NCI-H748 (cell line): Measurements from ENCODE around the gene INPP5D.
"Not testable (repeated sequence)": the region's sequence is repeated elsewhere in the genome, so short reads cannot be mapped to it uniquely, and the experiment has no call there.

ENCODE experiments used
- DNase-seq: peaks from one replicate; lab custom pipeline; 2025; ENCODE audit not compliant: unreplicated experiment; lab: John Stamatoyannopoulos, UW

Gene INPP5D

DNA sequence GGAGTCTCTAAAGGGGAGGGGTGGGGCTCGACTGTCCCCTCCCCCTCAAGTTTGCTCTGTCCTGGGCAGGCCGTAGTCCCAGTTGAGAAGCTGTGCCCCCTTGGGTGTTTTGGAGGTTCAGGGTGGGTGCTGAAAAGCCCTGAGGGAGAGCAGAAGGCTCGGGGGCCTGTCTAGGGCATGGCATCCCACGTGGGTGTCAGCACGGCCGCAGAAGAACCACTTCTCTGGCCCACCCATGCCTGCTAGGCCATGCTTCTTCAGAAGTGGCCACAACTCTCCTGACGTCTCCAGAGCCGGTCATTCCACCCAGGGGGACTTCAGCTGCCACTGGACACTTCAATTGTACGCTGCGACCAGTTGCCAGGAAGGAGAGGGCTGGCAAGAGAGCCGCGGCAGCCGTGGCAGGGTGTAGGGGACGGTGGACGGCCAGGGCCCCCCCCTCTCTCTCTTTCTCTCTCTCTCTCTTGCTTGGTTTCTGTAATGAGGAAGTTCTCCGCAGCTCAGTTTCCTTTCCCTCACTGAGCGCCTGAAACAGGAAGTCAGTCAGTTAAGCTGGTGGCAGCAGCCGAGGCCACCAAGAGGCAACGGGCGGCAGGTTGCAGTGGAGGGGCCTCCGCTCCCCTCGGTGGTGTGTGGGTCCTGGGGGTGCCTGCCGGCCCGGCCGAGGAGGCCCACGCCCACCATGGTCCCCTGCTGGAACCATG lies at the start of gene INPP5D:
Gene INPP5D (plus strand): TSS at position 546 of the 704 bp plus-strand sequence. CDS start 137 bp downstream, at position 683.
- no peak for DNase-seq

DNA sequence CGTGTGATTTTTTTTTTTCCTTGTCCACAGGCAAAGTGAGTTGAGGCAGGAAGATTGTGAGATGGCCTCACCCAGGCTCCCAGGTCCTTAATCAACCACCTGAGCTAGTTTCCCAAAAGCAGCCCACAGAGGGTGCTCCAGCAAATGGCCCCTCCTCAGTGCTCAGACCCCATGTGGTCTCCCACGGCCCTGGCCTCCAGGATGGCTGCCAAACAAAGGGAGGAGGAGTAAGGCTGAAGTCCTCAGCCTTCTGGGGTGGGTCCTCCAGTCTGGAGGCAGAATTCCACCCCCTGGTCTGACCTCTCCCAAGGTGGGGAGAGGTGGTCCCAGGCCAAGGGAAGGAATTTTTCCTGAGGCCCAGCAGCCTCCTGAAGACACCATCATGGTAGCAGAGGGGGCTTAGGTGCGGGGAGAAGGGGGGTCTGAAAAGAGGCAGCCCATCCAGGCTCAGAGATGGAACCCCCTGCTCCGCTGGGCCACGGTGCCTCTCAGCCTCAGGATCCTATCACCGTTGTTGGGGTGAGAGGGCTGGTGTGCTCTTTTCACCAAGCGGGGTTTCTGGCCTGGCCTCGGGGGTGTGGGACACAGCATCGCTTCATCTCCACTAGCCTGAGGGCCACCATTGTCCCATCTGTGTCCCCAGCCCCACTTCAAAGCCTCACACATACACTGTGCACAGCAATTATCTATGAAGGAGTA lies 49.4 kb upstream of the INPP5D start:
- DNase-seq: no peak

DNA sequence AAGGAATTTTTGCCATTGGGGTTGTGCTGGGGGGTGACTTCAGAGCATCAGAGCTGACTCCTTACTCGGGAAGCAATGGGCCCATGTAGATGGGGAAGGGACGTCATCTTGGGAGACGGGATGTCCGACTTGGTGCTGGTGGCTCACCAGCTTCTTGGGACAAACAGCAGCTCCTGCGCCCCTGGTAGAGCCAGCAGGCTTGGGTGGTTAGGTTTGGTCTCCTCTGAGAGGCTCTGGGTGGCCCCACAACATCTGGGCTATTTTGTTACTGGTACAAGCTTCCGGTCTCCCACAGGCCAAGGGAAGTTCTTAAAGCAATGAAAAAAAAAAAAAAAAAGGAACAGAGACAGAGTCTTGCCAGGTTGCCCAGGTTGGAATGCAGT lies 48.9 kb upstream of the INPP5D start:
- no peak for DNase-seq

DNA sequence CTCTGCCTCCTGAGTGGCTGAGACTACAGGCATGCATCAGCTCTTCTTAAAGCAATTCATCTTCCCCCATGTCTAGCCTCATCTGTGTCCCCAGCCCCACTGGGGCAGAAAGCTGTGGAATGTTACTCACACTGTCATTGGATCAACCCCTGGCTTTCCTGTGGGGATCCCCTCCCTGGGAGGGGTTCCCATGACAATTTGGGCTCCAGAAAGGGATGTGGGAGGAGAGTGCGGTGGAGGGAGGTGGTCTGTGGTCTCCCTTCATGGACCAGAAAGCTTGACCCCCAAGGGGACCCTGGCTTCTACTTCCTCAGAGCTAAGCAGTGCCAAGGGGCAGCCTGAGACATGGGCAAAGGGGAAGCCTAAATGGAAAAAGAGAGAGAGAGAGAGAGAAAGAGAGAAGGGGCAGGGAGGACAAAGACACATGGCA lies 48.4 kb upstream of the INPP5D start:
- DNase-seq: no peak

DNA sequence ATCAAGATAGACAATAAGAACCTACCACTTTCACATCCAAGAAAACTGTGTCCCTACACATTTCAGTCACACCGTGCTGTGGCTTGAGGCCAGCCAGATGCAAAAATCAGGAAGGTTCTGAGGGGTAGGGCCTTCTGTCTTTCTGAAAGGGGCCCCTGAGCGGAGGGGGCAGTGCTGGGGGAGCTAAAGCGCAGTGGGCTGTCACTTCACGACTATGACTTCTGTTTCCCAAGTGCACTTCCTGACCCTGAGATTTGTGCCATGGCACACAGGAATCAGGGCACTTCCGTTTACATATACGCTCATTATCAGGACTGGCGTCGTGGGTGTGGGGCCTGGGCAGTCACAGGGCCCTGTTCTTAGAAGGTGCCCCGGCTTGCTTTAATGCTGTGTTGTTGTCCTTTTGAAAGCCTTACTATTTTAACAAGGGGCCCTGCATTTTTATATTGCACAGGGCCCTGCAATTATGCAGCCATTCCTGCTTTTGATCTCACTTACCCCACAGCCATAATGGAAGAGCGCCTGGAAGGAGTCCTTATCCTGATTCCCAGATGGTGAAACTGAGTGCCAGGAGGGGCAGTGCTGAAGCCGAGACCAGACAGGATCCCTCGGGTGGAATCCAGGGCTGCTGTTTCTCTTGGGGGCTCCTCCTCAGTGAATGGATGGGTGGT lies 47.7 kb upstream of the INPP5D start:
- DNase-seq: no peak

DNA sequence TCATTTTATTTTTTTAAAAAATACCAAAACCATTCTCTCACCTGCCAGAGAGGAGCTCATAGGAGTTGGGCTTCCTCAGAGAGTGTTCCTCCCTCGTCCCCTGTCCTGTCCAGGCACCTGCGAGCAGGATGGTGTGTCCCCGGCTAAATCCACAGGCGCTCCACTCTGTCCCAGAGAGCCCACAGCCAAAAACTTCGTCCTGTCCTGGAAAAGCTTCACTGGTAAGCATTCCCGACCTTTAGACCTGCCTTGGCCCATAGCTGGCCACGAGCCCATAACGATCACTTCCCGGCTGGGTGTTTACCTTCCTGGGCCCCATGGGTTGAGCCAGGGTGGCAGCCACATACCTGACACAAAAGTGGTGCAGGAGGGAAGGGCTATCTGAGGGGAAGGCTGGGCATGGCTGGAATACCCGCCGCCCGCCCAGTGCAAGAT lies 47.1 kb upstream of the INPP5D start, which contains the start of gene NGEF:
Gene NGEF (minus strand): TSS at position 230 of the 435 bp plus-strand sequence. CDS start 38,366 bp downstream, outside the sequence.
- no peak for DNase-seq

DNA sequence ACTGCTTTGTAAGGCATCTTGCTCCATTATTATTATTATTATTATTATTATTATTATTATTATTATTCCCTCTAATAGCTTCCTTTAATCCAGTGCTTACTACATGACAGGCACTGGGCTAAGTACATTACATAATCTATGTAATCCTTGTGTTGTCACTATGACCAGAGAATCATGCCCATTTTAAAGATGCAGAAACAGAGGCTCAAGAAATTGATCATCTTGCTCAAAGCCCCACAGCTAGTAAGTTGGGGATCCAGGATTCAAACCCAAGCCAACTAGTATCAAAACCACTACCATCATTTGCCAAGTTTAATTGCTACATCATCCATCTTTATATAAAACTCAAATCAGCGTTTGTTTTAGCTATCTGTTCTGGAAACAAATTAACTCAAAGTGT lies 46.5 kb upstream of the INPP5D start:
- no peak for DNase-seq

DNA sequence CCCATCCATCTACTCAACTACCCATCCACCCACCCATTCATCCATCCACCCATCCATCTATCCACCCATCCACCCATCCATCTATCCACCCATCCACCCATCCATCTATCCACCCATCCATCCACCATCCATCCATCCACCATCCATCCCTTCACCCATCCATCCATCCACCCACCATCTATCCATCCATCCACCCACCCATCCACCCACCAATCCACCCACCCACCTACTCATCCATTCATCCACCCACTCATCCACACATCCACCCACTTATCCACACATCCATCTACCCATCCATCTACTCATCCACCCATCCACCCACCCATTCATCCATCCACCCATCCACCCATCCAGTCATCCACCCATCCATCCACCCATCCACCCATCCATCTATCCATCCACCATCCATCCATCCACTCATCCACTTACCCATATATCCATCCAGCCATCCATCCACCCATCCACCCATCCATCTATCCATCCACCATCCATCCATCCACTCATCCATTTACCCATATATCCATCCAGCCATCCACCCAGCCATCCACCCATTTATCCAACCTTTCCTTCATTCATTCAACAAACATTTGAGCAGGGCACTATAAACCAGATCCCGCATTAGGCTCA lies 45.0 kb upstream of the INPP5D start:
- no peak for DNase-seq

DNA sequence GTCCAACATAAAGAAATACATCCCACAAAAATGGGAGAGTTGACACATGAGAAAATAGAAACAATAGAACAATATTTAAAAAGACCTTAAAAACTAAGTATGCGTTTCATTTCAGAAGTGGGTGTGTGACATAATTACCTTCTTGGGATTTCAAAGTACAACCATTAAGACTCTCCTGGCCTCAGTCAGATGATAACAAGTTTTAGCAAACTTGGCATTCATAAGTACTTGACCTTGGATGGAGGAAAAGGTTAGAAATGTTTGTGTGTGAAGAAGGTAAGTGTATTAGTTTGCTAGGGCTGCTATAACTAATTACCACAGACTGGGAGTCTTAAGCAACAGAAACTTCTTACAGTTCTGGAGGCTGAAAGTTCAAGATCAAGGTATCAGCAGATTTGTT lies 42.2 kb upstream of the INPP5D start:
- no peak for DNase-seq

DNA sequence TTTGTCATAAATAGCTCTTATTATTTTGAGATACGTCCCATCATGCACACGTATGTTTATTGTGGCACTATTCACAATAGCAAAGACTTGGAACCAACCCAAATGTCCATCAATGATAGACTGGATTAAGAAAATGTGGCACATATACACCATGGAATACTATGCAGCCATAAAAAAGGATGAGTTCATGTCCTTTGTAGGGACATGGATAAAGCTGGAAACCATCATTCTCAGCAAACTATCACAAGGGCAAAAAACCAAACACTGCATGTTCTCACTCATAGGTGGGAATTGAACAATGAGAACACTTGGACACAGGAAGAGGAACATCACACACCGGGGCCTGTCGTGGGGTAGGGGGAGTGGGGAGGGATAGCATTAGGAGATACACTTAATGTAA lies 40.5 kb upstream of the INPP5D start:
- DNase-seq: not testable (repeated sequence)

DNA sequence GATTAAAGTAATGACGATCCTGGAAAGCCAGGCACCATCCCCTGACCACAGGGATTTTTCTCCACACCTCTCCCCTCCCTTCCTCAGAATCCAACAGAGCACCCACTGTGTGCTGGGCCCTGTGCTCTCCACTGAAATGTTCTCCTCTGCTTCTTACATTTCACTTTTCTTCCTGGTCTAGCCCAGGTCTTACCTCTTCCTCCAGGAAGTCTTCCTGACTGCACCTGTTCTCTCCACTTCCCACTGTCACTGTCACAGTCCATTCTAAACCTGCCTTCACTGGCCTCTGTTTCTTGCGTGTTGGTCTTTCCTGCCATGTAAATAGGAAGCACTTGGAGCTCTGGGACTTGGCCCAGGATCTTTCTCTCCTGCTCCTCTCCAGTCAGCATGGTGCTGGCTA lies 39.7 kb upstream of the INPP5D start:
- no peak for DNase-seq

DNA sequence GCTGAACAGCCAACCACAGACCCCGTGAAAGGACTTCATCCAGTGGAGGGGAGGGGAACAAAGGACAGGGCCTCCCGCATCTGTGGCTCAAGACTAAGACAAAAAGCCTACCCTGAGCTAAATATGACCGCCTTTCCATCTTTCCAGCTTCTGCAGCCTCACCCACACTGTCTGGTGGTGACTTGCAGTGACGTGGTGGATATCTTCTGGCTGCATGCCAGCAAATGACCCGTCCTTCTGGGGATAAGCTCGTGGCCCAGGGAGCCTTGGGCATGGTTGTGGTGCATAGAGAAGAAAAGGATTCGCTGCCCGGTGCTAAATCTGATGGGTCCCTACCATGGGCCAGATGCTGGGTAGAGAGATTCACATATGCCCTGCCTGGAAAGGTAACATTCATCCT lies 38.4 kb upstream of the INPP5D start:
- no peak for DNase-seq

DNA sequence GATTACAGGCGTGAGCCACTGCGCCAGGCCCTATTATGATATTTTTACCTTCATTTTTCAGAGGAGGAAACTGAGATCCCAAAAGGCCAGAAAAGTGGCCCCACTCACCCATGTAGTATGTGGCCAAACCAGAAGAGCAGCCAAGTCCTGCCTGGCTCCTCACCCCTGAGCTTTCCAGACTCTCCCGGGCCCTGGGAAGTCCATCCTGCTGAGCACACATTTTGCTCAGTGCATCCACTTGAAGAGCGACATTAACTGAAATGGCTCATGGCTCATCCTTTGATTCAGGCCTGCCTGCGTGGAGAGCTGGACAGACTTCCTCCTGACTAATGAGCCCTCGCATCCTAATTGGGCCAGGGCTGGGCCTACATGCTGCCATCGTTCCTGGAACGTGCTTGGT lies 37.6 kb upstream of the INPP5D start:
- DNase-seq: no peak

DNA sequence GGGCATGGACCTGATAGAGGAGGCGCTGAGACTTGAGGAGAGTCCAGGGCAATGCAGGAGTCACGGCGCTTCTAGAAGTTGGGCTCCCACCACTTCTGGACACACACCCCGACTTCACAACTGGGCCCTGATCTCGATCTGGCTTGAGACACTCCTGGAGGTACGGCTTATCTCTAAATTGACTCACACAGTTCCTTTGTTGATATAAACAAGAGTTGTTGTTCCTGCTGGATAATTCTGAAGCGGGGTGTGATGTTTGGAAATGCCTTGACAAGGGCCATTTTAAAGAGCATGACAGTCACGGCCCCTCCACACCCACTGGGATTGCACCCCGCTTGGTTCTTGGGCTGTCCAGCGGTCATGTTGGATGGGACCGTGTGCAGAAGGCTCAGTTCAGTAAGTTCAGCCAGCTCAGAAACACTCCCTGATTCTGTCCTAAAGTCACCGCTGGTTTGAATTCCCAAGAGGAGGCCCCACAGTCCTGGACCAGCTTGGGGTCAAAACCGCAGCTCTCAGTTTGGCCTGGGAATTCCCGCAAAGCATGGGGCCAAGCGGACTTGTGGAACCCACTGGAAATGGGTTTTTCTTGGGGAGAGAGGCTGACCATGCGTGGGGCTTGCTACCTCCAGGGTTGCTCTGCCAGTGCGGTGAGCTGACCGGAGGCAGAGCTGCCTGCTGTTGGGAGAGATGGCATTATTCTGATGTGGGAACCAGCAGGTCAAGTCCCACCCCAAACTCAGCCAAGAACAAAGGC lies 37.0 kb upstream of the INPP5D start:
- DNase-seq: no peak

DNA sequence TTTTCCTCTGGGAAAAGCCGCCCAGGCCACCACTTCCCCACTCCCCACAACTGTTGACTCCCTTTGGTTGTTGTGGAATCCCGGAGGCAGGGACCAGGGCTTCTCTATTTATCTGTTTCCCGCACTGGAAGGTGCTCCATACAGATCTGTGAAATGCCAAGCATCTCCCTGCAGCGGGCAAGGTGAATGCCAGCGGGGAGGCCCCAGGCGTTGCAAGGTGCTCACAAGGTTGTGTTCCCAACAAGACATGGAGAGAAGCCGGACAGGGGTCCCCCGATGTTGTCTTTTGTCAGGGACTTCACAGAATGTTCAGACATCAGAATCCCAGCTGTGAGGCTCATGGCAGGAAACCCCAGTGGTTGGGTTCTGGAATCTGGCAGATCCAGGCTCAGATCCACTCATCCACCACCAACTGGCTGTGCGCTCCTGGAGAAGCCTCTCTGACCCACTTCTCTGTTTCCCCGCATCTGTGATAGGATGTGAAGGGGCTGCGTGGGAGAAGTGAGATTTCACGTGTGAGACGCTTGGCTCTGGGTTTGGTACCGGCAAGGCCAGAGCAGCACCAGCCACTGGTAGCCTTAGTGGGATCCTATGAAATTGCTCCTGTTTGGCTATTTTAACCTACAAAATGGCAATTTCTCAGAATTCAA lies 36.3 kb upstream of the INPP5D start:
- DNase-seq: no peak

DNA sequence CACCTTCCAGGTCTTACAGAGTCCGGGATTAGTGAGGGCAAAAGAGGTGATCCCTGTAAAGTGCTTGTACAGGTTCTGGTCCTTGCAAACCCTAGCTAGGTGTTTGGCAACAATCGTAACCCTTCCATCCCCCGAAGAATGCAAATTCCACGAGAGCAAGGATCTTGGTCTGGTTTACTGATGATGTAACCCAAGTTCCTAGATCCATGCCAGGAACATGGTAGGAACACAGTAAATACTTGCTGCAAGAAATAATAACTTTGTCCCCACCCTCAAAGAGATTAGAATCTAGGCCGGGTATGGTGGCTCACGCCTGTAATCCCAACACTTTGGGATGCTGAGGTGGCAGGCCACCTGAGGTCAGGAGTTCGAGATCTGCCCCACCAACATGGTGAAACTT lies 34.4 kb upstream of the INPP5D start:
- DNase-seq: no peak

DNA sequence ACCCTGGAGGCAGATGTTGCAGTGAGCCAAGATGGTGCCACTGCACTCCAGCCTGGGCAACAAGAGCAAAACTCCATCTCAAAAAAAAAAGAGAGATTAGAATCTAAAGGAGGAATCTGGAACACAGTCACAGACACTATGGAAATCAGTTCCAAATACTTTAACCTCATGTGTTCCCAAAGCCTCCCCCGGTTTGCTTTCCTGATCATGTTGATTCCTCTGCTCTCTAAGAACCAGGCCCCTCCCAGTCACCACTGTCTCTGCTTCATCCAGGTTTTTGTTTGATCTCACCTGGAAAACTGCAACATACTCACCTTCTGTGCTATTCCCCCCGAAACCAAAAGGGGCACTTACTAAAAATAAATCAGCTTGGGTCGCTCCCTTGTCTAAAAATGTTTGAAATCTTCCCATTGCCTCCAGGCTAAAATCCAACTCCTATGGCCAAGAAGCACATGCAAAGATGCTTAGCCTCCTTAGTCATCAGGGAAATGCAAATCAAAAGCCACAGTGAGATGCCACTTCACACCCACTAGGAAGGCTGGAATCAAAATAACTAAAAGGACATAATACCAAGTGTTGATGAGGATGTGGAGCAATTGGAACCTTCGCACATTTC lies 33.8 kb upstream of the INPP5D start:
- no peak for DNase-seq

DNA sequence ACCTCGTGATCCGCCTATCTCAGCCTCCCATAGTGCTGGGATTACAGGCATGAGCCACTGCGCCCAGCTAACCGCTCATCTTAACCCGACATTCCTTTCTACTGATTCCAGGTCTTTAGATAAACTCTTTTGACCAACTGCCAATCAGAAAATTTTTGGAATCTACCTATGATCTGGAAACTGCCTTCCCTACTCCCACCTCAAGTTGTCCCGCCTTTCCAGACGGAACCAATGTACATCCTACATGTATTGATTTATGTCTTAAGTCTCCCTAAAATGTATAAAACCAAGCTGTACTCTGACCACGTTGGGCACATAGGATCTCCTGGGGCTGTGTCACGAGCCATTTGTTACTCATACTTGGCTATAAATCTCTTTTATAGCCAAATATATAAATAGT lies 30.8 kb upstream of the INPP5D start:
- DNase-seq: no peak

DNA sequence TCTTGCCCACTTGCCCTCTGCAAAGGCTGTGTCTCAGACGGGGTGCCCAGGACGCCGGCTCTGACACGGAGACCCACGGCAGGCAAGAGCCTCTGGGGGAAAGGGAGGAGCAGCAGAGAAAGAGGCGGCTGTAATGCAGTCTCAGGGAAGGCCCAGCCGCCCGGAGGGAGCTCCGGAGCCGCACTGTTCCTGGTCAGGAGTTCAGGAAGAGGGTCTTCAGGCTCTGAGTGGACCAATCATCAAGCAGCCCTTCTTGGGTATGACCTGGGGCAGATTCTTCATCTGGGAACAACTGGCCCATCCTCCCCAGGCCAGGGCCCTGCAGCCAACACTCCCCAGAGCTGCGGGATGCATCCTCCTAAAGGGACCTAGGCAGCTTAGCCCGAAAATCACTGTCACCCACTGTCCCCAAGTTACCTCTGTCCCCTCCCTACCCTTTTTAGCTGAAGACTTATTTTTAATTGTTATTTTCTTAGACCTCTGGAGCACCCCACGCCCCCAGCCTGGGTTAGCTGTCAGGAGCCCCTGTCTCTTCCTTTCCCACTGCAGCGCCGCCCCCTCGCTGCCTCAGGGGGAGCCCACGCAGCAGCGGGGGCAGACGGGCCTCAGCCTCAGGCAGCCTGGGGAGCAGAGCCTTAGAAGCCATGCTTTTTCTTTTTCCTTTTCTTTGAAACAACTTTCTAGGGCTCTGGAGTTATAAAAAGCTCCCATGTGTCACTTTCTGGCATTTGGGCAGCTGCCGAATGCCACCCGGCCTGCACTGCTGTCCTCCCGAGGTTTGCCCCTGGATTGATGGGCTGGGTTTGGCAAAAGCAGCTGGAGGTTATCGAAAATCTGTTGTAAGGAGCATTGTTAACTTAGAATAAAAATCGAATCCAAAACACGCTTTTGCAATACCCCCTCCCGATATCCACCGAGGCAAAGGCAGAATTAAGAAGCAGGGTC lies 28.3 kb upstream of the INPP5D start:
- DNase-seq: no peak
